HG02588 (cell line): Measurements from ENCODE around the gene TXNDC12.
A peak's percentile ranks its signal among the peaks of the same experiment; 100 is the strongest.
"Not testable (repeated sequence)": the region's sequence is repeated elsewhere in the genome, so short reads cannot be mapped to it uniquely, and the experiment has no call there.

Experiments
- ATAC-seq: cut with Tn5 transposase; IDR thresholded peaks from one replicate; pipeline ENCODE4 v1.9.1; 2021; ENCODE audit warnings: mild to moderate bottlenecking, moderate library complexity; ENCODE audit not compliant: unreplicated experiment

The TXNDC12 gene

DNA sequence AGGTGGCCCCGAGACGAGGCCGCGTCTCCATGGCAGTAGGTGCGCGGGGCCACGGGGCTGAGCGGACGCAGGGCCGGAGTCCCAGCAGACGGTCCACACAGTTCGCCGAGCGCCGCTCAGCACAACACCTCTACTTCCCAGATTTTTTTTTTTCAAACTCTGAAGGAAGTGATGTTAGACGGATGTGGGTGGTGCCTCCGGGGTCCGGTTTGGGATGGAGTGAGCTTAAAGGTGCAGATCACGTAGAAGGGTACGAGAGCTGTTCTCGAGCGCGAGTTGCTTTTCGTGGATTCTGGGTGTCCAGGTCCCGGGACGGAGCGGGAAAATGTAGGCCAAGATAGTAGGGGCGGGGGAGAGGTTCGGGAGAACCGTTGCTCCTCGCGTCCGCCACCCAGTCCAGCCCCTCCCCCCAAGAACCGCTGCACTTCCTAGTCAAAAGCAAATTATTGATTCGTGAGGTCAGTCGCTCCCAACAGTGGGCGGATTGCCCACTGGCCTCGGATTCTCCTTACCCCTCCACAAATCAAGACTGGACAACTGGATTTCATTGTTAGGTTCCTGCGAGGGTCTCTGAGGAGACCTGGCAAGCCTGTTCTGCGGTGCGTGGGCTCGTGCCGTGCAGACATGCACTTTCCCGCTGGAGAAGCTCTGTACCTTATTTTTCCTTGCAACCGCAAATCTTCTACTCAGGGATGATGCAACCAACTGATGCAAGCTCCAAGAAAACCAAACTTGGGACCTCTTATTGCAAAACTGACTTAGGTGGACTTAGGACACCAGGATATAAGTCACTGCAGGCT lies at the start of gene TXNDC12:
Gene TXNDC12 (minus strand): TSS at position 126 of the 800 bp plus-strand sequence. CDS start 95 bp downstream, at position 31.
- ATAC-seq: peak; percentile 49

DNA sequence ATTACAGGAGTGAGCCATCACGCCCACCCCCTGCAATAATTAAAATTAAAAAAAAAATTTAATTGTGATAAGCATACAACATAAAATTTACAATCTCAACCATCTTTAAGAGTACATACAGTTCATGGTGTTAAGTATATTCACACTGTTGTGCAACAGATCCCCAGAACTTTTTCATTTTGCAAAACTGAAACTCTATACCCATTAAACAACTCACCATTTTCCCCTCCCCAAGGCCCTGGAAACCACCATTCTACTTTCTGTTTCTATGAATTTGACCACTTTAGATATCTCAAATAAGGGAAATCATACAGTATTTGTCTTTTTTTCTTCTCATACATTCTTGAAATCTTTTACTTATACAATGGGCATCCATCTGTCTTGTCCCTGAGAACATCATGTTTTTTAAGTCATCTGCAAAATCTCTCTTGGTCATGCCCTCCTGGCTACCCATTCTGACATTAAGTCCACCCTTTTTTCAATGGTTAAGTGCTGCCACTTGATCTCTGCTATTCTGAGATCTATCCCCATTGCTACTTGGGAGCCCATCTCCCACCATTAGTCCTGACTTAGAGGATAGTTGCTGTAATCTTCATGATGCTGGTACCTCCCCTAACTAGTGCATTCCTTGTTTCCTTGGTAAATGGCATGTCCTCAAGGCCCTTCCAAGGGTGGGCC lies 47.5 kb upstream of the TXNDC12 start:
- no peak for ATAC-seq

DNA sequence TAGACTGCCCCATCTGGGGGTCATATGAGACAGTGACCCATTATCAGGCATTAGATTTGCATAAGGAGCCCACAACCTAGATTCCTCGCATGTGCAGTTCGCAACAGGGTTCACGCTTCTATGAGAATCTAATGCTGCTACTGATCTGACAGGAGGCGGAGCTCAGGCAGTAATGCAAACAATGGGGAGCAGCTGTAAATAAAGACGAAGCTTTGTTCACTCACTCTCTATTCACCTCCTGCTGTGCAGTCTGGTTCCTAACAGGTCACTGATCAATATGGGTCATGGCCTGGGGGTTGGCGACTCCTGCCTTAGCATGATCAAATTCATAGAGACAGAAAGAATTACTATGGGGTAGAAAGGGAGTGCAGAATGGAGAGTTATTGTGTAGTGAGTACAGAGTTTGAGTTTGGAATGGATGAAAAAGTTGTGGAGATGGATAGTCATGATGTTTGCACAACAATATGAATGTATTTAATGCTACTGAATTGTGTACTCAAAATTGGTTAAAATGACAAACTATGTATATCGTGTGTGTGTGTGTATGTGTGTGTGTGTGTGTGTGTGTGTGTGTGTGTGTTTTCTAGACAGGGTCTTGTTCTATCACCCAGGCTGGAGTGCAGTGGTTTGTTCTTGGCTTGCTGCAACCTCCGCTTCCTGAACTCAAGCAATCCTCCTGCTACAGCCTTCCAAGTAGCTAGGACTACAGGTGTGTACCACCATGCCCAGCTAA lies 43.3 kb upstream of the TXNDC12 start:
- no peak for ATAC-seq

DNA sequence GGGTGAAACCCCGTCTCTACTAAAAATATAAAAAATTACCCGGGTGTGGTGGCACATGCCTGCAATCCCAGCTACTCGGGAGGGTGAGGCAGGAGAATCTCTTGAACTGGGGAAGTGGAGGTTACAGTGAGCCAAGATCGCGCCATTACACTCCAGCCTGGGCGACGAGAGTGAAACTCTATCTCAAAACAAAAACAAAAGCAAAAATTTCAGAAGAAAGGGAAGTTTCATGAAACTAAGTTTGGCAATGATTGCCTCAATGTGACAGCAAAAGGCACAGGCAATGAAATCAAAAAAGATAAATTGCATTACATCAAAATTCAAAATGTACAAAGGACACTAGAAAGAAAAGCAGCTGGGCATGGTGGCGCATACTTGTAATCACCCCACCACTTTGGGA lies 41.2 kb upstream of the TXNDC12 start:
- ATAC-seq: no peak

DNA sequence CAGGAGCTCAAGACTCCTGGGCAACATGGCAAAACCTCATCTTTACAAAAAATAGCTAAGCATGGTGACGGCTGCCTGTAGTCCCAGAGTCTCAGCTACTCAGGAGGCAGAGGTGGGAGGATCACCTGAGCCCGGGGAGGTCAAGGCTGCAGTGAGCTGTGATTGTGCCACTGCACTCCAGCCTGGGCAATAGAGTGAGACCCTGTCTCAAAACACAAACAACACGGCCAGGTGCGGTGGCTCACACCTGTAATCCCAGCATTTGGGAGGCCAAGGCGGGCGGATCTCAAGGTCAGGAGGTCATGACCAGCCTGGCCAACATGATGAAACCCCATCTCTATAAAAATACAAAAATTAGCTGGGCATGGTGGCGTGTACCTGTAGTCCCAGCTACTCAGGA lies 39.3 kb upstream of the TXNDC12 start:
- ATAC-seq: not testable (repeated sequence)

DNA sequence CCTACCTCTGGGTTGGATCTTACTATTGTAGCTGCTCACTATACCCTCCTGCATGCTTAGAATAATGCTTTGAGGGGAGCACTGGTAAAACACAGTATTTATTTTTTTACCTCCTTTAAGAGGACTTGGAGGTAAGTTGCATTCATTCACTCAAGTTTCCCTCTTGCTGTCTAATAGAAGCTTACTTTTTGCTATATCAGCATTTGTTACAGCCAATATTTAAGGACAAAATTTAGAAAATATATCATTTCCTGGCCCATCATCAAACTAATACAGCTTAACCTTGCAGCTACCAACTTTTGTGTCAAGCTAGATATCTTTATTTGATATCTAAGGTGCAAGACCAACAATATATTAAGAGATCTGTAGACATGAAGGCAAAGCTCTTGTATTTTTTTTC lies 32.9 kb upstream of the TXNDC12 start:
- not testable (repeated sequence) for ATAC-seq

DNA sequence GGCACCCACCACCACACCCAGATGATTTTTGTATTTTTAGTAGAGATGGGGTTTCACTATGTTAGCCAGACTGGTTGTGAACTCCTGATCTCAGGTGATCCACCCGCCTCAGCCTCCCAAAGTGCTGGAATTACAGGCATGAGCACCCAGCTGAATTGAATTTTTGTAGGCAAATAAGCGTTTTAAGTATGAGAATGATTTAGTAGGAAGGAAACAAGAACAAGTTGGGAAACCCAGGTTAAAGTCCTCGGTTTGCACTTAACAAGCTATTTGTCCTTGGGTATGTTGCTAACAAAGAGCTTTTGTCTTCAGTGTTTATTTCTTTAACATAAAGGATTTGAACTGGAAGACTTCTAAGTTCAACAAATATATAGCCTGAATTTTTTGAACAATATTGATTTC lies 25.0 kb upstream of the TXNDC12 start:
- ATAC-seq: no peak

DNA sequence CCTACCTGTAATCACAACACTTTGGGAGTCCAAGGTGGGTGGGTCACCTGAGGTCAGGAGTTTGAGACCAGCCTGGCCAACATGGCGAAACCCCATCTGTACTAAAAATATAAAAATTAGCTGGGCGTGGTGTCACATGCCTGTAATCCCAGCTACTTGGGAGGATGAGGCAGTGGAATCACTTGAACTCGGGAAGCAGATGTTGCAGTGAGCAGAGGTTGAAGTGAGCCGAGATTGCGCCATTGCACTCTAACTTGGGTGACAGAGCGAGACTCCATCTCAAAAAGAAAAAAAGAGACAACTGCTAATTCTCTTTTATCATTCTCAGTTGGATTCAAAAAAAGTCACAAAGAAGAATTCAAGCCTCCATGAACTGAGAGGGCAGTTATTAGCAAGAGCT lies 22.3 kb upstream of the TXNDC12 start:
- not testable (repeated sequence) for ATAC-seq

DNA sequence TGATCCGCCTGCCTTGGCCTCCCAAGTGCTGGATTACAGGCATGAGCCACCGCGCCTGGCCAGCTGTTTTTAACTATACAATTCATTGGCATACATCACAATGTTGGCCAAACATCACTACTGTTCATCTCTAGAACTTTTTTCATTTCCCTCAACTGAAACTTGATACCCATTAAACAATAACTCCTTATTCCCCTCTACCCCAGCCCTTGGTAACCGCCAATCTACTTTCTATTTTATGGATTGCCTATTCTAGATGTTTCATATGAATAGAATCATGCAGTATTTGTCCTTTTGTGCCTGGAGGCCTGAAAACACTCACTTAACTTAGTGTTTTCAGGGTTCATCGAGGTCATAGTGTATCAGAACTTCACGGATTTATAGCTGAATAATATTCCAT lies 17.3 kb upstream of the TXNDC12 start:
- no peak for ATAC-seq

DNA sequence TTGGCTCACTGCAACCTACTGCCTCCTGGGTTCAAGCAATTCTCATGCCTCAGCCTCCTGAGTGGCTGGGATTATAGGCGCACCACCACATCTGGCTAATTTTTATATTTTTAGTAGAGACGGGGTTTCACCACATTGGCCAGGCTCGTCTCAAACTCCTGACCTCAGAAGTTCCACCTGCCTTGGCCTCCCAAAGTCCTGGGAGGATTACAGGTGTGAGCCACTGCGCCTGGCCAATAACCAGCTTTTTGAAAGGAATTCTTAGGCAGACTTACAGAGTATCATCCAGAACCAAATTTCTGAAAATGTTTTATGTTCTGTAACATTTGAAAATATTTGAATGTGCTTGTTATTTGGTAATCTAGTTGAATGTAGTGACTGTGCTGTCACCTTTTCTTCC lies 15.7 kb upstream of the TXNDC12 start:
- ATAC-seq: no peak

DNA sequence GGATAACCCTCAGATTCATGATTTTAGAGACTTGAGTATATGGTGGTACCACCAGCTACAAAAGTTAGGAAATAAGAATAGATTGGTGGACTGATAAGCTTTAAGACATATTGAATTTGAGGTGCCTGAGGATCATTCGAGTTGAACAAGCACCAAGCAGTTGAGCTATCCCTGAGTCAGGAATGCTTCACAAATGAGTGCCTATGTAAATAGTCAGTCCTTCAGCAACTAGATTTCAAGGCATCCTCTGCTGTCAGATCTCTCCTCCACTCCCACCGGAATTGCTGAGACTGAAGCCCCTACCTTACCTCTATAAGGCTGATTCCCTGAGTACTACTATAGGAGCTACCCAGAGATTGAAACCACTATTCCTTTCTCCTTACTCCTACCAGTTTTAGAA lies 8.2 kb upstream of the TXNDC12 start:
- no peak for ATAC-seq

DNA sequence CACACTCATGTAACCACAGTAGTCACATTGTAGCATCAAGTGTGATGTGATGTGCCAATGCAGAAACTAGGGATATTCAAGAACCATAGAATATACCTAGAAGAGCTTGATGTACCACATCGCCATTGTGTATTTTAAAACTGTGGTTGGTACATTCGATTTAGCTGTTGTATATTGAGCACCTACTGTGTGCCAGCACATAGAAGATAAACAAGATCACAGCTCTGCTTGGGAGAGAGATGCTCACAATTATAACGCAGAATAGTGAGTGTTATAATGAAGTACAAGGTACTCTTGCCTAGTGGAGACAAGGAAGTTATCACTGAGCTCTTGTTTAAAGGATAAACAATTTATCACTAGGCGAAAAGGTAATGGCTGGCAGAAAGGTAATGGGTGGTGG lies 5.8 kb upstream of the TXNDC12 start:
- ATAC-seq: no peak

DNA sequence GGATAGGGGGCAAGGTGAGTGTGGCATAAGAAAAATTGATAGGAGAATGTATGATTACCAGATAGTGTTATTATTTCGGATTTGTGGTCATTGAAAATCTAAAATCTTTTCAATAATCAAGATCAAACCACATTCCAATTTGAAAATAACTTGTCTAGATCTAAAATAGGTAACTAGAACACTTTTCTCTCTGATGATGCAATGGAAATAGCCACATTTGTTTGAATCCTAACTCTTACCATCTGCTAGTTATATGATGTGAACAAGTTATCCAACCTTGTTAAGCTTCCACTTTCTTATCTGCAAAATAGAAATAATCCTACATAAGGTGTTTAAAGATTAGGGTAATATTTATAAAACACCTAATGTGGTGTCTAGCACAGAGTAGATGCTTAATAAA lies 4.9 kb upstream of the TXNDC12 start:
- no peak for ATAC-seq

DNA sequence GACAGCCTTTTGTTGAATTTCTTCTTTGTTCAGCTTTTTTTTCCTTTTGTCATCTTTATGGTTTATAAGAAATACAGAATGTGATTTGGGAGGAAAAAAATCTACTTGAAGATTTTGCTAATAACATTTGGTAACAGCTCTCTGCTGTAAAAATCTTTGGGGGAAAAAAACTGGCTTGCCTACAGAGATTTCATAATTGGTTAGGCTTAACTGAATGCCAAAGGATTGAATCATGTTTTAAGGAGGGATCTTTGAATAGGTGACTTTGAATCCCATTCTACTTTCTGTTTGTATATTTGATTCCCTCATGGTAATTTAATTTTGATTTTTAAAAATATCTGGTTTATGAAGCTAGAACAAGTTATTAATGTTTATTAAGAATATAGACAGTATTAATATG lies 4.3 kb upstream of the TXNDC12 start:
- no peak for ATAC-seq

DNA sequence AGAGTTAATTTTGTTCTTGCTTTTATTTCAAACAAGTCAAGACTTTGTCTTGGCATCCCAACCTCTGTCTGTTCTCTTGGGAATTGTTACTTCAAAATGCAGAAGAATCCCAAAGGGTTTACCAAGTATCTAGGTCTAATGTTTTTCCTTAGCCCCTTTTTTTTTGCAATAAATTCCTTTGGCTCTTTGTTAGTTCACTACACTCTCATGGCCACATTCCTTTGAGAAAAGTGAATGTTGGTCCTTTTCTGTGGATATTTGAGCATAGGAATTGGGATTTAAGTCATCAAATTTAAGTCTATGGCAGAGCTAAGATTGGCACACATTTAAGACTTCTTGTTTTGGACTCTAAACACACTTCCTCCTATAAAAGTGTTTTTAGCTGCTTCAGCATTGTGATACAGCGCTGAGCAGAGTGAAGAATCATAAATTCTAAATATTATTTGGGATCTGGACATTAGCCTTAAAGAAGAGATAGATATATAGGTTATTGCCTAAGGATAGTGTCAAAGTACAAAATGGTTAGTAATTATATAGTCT lies 3.0 kb upstream of the TXNDC12 start:
- no peak for ATAC-seq

DNA sequence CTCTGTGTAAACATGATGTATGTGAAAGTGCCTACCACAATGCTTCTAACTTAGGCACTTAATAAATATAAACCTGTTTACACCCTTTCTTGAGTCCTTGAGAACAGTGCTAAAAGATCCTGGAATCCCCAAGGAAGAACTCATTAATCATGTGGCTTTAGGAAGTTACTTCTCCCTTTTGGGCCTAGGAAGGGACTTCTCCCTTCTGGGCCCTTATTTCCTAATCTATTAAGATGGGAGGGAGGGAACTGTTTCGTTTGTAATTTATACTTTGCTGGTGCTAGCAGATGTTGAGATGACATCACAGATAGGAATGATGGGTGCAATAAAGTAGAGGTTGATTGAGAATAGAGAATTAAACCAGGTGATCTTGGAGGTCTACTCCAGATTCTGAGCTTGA lies 2.3 kb upstream of the TXNDC12 start:
- no peak for ATAC-seq

DNA sequence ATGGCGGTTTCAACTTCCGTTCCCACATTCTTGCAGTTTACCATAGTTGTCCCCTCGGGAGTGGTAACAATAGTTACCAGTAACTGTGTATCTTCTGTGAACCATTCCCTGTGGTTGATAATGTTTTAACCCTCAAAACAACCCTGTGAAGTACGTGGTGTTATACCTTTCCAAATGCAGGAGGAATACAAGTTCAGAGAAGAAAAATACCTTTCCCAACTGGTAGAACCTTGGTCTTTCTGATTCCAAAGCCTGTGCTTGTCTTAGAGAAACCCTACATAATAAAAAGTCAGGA lies 1.9 kb upstream of the TXNDC12 start:
- peak; percentile 27 for ATAC-seq

DNA sequence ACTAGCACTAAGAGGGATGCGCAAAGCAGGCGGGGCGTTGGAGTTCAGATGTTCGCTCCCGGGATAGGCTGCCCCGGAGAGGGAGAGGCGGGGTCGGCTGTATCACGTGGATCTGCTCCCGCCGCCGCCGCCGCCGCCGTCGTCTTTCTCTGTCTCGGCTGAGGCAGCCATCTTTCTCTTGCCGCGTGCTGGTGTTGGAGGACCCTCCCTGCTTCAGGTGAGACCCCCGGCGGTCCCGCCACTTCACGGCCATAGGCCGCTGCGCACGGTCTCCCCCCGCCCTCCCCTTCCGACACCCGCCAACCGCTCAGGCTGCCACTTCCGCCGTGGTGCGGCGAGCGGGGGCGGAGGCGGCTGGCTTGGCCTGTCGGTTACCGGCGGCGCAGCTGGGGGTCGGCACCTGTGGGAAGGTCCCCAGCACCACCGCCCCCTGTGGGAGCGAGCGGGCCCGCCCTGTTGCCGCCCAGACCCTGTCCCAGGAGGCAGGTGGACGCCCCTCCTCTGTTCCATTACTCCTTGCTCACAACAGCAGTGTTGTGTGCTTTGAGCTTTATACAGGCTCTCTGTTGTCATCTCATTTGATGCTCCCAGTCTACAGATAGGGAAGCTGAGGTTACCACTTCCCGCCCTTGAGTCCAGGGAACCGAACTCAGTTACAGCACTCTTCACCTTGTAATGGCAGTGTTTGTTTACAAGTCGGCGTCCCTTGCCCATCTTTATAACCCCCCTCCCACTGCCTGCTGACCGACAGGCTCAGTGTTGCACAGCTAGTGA lies 1.4 kb upstream of the TXNDC12 start, which contains the start of gene BTF3L4:
Gene BTF3L4 (plus strand): TSS at position 133 of the 774 bp plus-strand sequence. CDS start 3,553 bp downstream, outside the sequence.
- peak; percentile 87 for ATAC-seq

DNA sequence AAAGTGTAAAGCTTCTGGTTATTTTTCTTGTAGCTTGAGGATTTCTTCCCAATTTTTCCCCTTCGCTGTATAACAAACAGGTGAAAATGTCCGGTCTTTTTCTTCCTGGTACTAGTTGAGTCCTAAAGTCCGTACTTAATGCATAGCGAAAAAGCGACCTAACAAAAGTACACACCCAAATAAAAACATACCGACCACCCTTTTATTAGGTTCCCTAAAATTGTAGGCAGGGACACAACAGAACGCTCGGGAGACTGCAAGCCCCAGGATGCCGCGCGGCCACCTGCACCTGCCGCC lies 823 bp upstream of the TXNDC12 start:
- ATAC-seq: no peak

DNA sequence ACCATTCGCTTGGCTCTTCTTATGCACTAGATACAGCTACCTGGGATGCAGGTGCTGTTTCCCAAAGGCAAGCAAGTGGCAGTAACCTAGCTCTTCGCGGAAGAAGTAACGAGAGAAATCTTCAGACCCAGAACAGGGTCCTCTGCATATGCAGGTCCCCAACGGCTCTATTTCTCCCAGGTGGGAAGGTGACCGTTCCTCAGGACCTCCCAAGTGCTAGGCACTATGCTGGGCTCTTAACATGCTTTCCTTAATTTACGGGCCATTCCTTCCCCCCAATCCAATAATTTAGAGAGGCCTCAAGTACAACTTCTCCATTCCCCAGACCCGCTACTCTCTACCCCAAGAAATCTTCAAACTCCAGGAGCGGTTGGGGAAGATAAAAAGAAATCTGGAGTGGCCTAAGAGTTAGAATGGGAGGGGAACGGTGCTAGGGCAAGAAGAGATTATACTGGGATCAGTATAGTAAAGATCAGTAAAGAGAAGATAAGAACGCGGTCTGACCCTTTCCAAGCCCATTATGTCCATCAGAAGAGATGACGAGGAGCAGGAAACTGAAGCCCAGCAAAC lies 410 bp downstream of the TXNDC12 start:
- ATAC-seq: no peak

DNA sequence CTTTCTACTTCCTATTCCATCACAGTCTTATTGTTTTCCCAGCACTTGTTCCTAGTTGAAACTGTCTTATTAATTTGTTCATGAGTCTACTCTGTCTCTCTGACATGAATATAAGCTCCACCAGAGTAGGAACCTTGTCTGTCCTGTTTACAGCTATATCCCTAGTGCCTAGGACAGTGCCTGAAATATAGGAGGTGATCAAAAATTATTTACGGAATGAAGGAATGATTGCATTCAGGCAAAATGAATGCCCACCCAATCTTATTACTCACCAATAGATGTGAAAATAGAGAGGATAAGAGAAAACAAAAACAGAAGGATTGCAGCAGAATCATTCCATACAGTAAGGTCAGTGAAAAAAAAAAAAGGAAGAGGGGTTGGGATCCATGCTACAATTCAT lies 1.1 kb downstream of the TXNDC12 start:
- ATAC-seq: no peak
